GM10266 (cell line): ENCODE data around the gene UNC79.

Source experiments
- DNase-seq: peaks from one replicate; pipeline ENCODE4 v3.0.0; 2012; ENCODE audit errors: extremely low spot score
- CTCF ChIP-seq: IDR thresholded peaks from 2 replicates; pipeline ENCODE4 v1.5.1; 2012; ENCODE audit warnings: mild to moderate bottlenecking, low read depth; ENCODE audit not compliant: control insufficient read depth, insufficient read depth; ENCODE audit errors: missing control alignments

UNC79 gene

GRCh38 chr14:93691042-93691780, 260.5 kb downstream of the UNC79 start:
- TF ChIP-seq CTCF: no peak
- DNase-seq: no peak

GRCh38 chr14:93693914-93694313, 263.2 kb downstream of the UNC79 start:
- TF ChIP-seq CTCF: no peak
- no peak for DNase-seq

GRCh38 chr14:93700928-93701327, 270.2 kb downstream of the UNC79 start:
- no peak for TF ChIP-seq CTCF
- no peak for DNase-seq

GRCh38 chr14:93701562-93701961, 270.8 kb downstream of the UNC79 start:
- TF ChIP-seq CTCF: no peak
- DNase-seq: no peak

GRCh38 chr14:93702946-93703345, 272.2 kb downstream of the UNC79 start:
- DNase-seq: no peak

GRCh38 chr14:93703941-93704340, 273.2 kb downstream of the UNC79 start:
- DNase-seq: no peak
- no peak for TF ChIP-seq CTCF

More at GRCh38 chr14:93702946-93703345, 272.2 kb downstream of the UNC79 start:
- TF ChIP-seq CTCF: no peak

- DNase-seq: no peak
- TF ChIP-seq CTCF: no peak
Observed at GRCh38 chr14:93705513-93706156, 274.9 kb downstream of the UNC79 start.
